Measurements from ENCODE around the gene PRR36.

PRR36 gene

GRCh38 chr19:7872306-7873204 is 1.6 kb downstream of the PRR36 start:
- DNase-seq (ENCODE audit: low spot score) = no peak

- peak; percentile 95 for DNase-seq (ENCODE audit: low spot score)
These were observed 2.5 kb downstream of the PRR36 start for GRCh38 chr19:7871437-7872305.

- DNase-seq (ENCODE audit: low spot score) = no peak
These were observed 3.4 kb downstream of the PRR36 start for GRCh38 chr19:7870571-7871436.

DNA sequence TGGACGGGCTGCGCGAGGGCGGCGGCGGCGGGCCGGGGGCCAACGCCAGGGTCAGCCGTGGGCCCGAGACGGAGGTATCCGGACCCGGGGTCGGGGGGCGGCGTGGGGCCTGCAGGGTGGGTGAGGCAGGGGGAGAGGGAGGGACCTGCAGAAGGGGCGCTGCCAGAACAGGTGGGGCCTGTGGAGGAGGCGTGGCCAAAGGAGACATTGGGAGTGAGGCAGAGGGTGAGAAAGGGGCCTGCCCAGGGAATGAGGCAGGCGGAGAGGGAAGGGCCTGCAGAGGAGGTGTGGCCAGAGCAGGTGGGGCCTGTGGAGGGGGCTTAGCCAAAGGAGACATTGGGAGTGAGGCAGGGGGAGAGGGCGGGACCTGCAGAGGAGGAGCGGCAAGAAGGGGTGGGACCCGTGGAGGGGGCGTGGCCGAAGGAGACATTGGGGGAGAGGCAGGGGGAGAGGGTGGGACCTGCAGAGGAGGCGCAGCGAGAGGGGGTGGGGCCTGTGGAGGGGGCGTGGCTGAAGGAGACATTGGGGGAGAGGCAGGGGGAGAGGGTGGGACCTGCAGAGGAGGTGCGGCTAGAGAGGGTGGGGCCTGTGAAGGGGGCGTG is 4.2 kb downstream of the PRR36 start:
- DNase-seq (ENCODE audit: low spot score) = no peak

DNA sequence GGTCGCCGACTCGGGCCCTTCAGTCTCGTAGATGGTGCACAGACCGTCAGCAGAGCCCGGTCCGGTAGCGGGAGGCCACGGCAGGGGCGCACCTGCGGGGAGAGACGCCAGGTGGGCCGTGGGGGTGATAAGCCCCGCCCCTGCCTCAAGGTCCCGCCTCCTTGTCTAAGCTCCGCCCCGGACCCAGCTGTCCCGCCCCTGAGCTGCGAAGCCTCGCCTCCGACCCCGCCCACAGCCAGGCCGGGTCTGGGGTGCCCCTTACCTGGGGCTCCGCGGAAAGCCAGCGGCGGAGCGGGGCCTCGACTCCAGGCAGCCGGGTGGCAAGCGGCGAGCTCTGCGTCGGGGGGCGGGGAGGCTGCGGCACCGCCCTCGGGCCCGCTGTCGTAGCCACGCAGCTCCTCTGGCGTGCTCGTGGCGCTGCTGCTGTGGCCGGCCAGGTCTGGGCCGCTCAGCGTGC is 4.7 kb downstream of the PRR36 start:
- peak; percentile 54 for DNase-seq (ENCODE audit: low spot score)

GRCh38 chr19:7868671-7869452 is 5.3 kb downstream of the PRR36 start:
- DNase-seq (ENCODE audit: low spot score) = peak; percentile 80

DNA sequence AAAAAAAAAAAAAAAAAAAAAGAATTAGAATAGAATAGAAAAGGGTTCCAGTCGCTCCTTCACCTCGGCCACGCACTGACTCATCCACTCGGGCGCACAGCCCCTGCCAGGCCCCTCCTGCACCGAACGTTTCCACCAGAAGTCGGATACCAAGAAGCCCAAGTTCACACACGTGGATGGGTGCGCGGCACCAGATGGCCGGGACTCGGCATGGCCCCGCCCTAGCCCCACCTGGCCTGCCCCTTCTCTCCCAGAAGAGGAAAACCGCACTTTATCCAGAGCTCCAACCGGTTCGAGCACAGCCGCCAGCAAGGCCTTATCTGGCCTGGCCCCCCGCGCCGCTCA is 5.9 kb downstream of the PRR36 start:
- no peak for DNase-seq (ENCODE audit: low spot score)

DNA sequence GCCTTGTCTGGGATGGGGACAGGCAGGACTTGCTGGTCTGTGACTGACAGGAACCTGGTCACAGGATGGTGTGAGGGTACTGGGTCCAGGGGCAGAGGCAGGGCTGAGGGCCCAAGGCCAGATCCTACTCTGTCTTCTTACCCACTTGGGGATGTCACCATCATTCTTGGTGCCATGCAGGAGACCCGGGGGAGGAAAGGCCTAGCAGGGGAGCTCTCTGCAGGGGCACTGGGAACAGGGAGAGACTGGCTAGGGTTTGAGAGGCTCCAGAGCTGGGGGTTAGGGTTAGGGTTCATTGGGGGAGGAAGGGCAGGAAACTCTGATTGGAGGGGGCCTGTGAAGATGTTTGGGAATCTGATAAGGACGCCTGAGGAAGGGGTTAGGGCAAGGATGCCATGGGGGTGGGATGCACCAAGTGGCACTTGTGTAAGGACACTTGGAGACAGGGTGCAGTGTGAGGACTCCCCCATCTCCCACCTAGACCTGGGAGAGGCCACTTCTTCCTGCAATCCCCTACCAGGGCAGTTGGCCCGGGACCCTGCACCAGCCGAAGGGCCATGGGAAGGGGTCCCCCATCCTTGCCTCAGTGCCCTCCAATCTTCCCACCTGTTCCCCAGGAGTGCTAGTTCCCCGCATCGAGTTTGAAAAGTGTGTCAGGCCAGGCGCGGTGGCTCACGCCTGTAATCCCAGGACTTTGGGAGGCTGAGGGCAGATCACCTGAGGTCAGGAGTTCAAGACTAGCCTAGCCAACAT is 6.9 kb downstream of the PRR36 start:
- DNase-seq (ENCODE audit: low spot score) = no peak

- DNase-seq (ENCODE audit: low spot score) = no peak
These were observed 7.6 kb downstream of the PRR36 start for GRCh38 chr19:7866399-7867091.

GRCh38 chr19:7865262-7865911 is 8.8 kb downstream of the PRR36 start:
- DNase-seq (ENCODE audit: low spot score) = no peak

GRCh38 chr19:7864690-7865074 is 9.5 kb downstream of the PRR36 start:
- DNase-seq (ENCODE audit: low spot score) = no peak

- no peak for DNase-seq (ENCODE audit: low spot score)
These were observed 10.1 kb downstream of the PRR36 start for GRCh38 chr19:7863971-7864689.

DNA sequence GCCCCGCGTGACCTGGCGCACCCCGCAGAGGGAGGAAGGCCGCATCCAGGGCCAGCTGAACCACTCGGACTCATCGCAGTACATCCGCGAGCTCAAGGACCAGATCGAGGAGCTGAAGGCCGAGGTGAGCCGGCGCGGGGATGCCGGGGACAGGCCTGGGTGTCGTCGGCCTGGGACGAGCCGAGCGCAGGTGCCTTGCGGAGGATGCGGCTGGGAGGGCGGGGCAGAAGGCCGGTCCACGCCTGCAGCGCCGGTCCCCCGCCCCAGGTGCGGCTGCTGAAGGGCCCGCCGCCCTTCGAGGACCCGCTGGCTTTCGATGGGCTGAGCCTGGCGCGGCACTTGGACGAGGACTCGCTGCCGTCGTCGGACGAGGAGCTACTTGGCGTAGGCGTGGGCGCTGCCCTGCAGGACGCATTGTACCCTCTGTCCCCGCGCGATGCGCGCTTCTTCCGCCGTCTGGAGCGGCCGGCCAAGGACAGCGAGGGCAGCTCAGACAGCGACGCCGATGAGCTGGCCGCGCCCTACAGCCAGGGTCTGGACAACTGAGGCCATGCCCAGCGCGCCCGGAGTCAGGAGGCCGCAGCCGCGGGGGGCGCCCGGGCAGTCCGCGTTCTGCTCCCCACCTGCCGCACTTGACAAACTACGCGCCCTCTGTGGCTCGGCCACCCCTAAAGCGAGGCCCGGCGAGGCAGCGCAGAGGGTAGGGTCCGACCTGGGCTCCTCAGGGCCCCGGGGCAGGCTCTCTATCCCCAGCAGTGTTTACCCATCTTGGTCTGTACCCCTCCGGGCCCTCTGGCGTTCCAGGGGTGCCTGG is 10.8 kb downstream of the PRR36 start:
- no peak for DNase-seq (ENCODE audit: low spot score)

GRCh38 chr19:7862413-7862951 is 11.7 kb downstream of the PRR36 start:
- peak; percentile 60 for DNase-seq (ENCODE audit: low spot score)

DNA sequence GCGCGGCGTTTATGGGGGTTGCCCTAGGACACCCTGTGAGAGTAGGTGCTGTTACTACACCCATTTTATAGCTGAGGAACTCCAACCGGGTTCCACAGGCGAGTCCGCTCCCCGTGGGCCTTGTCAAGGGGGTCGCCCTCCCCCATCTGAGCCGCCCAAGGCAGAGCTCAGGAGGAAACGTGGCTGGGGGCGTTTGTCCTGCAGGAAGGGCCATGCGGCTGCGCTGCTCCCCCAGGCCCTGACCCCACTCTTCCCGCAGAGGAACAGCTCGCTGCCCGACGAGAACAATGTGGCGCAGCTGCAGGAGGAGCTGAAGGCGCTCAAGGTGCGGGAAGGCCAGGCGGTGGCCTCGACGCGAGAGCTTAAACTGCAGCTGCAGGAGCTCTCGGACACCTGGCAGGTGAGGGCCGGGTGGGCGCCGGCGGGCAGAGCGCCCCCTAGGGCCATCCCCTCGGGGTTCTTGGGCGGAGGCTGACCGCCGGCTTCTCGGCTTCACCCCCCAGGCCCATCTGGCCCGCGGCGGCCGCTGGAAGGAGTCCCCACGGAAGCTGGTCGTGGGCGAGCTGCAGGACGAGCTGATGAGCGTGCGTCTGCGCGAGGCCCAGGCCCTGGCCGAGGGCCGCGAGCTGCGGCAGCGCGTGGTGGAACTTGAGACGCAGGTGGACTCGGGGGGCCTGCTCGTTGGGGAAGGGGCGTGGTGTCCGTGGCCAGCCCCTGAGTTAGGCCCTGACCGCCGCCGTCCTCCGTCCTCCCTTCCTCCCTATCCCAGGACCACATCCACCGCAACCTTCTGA is 12.4 kb downstream of the PRR36 start:
- DNase-seq (ENCODE audit: low spot score) = no peak
